ENCODE measurements around the gene ANKDD1A.

The ANKDD1A gene

DNA sequence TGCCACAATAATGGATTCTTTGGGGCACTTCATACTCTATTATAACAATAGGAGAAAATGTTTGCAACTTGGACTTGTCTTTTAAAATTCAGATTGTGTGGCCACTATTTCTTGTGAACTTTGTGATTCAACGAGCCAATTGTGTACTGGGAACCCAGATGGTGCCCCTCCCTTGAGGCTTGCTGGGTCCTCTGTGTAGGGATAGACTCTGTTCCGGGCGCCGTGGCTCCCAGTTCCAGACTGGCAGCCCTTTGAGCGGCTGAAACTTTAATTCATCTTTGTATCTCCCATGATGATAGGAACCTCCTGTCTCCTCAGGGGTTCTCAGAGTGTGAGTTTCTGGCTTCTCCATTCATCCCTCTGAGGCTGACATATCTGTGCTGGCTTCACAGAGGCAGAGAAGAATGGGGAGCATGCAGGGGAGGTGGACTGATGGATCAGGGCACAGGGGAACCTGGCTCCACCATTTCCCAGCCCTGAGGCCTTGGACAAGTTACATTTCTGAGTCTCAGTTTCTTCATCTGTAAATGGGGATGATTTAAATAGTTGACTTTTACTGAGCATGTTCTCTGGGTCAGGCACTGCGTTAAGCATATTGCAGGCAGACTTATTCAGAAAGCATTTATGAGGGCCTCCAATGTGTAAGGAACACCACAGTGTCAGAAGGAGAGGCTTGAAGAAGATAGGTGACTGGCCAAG, 15.2 kb upstream of the ANKDD1A start:
- DNase-seq, result no peak

GRCh38 chr15:64897345-64897985, 14.2 kb upstream of the ANKDD1A start:
- no peak for DNase-seq

- no peak for DNase-seq
These were observed 13.3 kb upstream of the ANKDD1A start for GRCh38 chr15:64898406-64898805.

GRCh38 chr15:64901141-64901540, 10.6 kb upstream of the ANKDD1A start:
- no peak for DNase-seq

GRCh38 chr15:64901914-64902313, 9.8 kb upstream of the ANKDD1A start:
- DNase-seq, result no peak

- no peak for DNase-seq
These were observed 8.8 kb upstream of the ANKDD1A start for GRCh38 chr15:64902863-64903262.

- no peak for DNase-seq
These were observed 8.3 kb upstream of the ANKDD1A start for GRCh38 chr15:64903326-64903950.

- no peak for DNase-seq
These were observed 7.5 kb upstream of the ANKDD1A start for GRCh38 chr15:64904189-64904588.

DNA sequence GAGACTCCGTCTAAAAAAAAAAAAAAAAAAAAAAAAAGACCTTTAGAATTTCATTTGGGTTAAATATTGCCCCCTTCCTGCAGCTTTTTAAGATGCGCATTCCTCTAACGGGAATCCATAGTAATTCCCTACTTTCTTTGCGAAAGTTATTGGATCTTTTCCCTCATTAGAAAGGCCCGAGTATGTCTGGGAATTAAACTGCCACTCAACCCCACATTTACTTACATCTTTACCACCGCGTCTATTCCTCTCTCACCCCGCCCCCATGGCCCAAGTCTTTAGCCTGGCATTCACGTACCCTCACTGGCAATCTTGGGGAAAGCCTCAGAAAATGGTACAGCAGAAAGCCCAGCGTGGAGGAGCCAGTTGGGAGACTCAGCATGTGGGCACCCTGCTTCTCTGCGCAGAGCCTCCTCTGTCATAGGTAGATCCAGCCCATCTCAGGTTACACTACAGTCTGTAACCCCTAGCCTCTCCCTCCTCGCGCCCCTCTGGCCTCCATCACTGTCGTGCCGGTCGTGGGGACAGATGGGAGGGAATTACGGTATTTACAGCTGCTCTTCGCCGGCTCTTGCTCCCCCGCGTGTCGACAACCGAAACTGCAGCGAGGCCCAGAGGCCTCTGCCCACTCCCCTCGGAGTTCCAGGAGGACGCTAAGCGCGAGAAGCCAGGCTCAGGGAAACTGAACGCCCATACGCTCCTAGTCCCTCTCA, 6.4 kb upstream of the ANKDD1A start:
- no peak for DNase-seq

- DNase-seq, result no peak
These were observed 5.8 kb upstream of the ANKDD1A start for GRCh38 chr15:64905941-64906340.

GRCh38 chr15:64906402-64906801, 5.3 kb upstream of the ANKDD1A start:
- no peak for DNase-seq

DNA sequence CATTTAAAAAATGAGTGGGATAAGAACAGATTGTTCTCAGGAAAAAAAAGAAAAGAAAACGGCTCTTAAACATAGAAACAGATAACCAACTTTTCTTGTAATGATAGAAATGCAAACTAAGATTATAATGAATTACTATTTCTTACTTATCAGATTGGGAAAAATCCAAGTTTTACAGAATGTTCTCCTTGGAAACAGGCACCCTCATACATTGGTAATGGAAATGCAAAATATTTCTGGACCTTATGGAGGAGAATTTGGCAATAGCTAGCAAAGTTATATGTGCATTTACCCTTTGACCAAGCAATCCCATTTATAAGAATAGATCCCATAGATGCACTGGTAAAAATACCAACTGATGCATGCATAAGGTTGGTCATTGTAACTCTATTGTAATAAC, 3.7 kb upstream of the ANKDD1A start:
- DNase-seq, result no peak

GRCh38 chr15:64909546-64909945, 2.2 kb upstream of the ANKDD1A start:
- DNase-seq, result no peak

GRCh38 chr15:64912379-64913325, 950 bp downstream of the ANKDD1A start:
- DNase-seq, result no peak

DNA sequence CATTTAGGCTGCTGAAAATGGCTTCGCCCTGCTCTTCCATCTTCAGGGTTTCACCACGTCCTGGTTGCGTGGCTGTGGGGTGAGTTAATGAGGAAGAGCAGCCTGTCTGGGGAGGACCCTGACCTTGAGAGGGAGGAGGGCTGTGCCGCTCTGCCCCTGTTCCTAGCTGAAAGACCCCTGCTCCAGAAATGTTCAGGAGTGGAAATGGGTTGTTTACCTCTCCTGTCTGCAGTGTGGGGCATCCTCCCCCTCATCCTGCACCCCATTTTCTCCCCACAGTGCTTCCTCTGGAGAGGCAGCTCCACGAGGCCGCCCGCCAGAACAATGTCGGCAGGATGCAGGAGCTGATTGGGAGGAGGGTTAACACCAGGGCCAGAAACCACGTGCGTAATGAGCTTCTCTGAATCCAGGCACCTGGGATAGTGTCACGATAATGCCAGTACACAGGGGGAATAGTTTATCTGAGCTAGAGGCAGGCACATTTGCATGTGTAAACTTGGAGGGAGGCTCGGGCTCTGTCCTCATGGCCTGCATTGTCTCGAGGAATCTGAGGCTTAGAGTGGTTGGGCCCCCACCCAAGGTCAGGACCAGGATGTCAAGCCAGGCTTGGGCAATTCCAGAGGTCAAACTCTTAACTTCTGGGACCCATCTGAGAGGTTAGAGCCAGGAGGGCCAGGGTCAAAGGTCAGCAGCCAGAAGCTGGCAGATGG, 4.0 kb downstream of the ANKDD1A start:
- DNase-seq, result no peak

DNA sequence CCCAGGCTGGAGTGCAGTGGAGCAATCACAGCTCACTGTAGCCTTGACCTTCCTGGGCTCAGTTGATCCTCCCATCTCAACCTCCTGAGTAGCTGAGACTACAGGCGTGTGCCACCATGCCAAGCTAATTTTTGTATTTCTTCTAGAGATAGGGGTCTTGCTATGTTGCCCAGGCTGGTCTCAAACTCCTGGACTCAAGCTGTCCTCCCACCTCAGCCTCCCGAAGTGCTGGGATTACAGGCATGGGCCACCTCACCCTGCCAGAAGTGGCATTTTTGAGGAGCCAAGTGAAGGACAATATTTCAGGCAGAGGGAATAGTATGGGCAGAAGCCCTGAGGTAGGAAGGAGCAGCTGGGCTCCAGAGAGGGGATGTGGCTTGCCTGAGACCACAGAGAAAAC, 4.7 kb downstream of the ANKDD1A start:
- no peak for DNase-seq

DNA sequence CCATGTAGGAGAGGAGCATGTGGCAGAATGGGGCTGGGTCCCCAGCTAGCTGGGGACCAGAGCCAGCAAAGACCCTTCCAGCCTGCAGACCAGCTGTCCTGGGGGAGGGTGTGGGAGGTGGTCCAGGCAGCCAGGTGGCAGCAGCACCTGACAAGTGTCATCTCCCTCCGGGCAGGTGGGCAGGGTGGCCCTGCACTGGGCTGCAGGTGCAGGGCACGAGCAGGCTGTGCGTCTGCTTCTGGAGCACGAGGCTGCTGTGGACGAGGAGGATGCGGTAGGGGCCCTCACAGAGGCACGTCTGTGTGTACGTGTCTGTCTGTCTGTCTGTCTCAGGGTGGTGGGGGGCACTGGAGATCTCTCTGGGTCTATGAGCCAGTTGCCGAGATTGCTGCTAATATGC, 5.5 kb downstream of the ANKDD1A start:
- DNase-seq, result no peak

DNA sequence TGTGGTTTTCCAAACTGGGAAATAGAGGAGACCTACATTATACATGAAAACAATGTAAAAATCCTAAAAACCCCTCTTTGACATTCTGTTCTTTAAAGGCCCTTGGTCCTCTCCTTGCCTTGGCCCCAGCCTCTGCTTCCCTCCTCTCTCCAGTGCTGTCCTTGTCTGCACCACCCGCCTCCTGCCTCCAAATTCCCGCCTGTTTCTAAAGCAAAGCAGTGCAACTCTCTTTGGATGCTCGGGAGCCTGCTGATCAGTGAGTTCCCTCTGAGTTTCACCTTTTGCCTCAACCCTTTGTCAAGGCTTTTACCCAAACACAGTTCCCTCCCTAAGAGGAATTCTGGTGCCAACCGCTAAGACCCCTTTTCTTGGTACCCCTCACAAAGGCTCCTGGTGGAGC, 8.0 kb downstream of the ANKDD1A start:
- no peak for DNase-seq

- DNase-seq, result no peak
These were observed 10.0 kb downstream of the ANKDD1A start for GRCh38 chr15:64921711-64922110.

- no peak for DNase-seq
These were observed 11.8 kb downstream of the ANKDD1A start for GRCh38 chr15:64923546-64923945.

DNA sequence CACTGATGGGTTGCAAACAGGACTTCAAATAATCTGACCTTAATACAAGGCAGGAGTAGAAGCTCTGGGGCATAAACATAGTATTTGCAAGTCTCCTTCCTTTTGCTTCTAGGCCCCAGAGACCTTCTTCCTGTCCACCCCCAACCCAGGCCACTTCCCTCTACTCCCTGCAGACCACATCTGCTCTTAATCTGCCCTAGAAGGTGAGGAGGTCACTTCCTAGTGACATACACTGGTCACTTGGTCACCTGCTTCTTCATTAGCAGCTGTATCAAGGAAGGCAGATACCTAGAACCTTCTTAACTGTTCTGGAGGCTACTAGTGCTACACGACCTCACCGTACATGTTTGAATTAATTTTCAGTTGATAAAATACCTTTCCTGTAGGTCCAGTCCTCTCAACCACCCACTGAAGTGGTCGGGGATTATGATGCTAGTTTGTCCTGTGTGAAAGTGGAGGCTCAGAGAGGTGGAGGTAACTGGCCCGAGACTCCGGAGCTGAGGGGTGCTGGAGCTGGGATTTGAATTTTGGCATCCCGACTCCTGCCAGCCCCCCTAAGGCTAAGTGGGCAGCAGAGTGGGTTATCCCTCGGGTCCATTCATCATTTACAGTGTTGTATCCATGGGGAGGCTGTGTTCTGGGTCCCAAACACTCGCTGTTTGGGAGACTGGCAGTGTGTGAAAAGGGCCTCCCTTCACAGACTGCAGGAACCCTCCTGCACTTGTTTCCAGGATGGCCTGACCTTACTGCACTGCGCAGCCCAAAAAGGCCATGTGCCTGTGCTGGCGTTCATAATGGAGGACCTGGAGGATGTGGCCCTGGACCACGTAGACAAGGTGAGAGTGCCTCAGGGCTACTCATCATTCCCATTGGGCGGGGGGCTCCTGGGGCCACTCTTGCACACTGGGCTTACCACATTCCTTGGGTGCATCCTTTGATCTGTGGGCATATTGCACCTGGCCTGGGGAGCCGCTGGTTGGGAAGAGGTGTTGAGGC, 13.9 kb downstream of the ANKDD1A start:
- no peak for DNase-seq
